ENCODE data around the gene HSPB8. TPM values are rescaled to one million over a fixed set of nuclear protein-coding genes. Genes with fewer than 3 reads are reported as not detected.

HSPB8 gene
- polyA plus RNA-seq, 1 donor from 2014 or later = not detected

DNA sequence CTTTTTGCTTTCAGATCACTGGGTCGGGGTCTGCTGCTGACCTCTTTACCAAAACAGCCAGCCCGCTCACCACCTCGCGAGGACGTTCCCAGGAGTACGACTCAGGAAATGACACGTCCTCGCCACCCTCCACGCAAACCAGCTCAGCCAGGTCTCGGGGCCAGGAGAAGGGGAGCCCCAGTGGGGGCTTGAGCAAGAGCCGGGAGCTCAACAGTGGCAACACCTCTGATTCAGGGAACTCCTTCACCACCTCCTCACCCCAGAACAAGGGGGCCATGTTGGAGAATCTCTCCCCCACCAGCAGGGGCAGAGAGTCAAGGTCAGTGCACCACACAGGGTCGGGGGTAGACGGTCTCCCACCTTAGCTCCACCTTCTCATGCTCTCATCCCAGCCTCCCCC lies 33.4 kb upstream of the HSPB8 start:
- TF ChIP-seq TAF1 (IDR thresholded peaks at IDR 0.05; ENCODE audit: low read depth) = no peak
- TF ChIP-seq POLR2AphosphoS5 (IDR thresholded peaks at IDR 0.05) = no peak
- no peak for TF ChIP-seq RAD21 (conservative IDR thresholded peaks at IDR 0.05)
- no peak for TF ChIP-seq EZH2 (IDR thresholded peaks at IDR 0.05; ENCODE audit: borderline replicate concordance, insufficient read depth, low read length, poor library complexity, severe bottlenecking)
- TF ChIP-seq EP300 (conservative IDR thresholded peaks at IDR 0.05; ENCODE audit: poor library complexity, severe bottlenecking) = no peak
- TF ChIP-seq MXI1 (conservative IDR thresholded peaks at IDR 0.05; ENCODE audit: poor library complexity, severe bottlenecking) = no peak
- no peak for TF ChIP-seq REST (IDR thresholded peaks at IDR 0.05; ENCODE audit: borderline replicate concordance)
- H3K36me3 ChIP-seq (ENCODE audit: insufficient read depth, low read length) = peaks cover 10% of the 10 kb centered on the region
- H2AFZ ChIP-seq (ENCODE audit: low read depth, low read length) = no peak overlapping the region

DNA sequence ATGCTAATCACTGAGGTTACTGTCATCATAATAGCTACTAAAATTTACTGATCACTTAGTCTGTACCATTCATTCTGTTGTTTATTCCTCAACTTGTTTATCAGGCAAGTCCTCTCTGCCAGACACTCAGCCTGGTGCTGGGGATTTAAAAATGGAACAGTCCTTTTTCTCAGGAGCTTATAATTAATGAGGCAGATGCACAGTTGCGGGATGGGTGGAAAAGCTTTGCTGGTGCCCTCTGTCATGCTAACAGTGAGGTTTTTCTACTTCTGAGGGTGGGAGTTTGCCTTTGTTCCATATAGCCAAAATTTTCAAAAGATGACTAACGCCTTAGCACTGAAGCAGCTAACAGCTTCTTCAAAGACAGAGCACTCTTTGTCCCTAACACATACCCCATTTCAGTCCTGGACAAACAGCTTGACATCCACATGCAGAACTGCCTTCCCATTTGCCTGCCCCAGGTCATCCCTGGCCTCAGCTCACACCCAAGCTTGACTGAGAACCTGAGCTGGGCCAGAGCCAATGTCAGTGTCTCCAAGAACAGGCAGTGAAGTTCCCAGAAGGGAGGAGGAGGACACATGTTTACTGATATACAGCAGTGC lies 30.8 kb upstream of the HSPB8 start:
- peaks cover 21% of the 10 kb centered on the region for H3K36me3 ChIP-seq (ENCODE audit: insufficient read depth, low read length)
- H3K4me3 ChIP-seq (ENCODE audit: low read length) = no peak overlapping the region
- no peak overlapping the region for H2AFZ ChIP-seq (ENCODE audit: low read depth, low read length)
- peaks cover 8% of the 10 kb centered on the region for H3K9me3 ChIP-seq (ENCODE audit: low read length)
- H3F3A ChIP-seq (ENCODE audit: insufficient read depth, low read length, poor library complexity, severe bottlenecking) = no peaks in the 10 kb centered on the region
- no peaks in the 10 kb centered on the region for H3K27me3 ChIP-seq (ENCODE audit: insufficient read depth, low read depth, low read length)
- H3K79me2 ChIP-seq (replicated peaks; ENCODE audit: insufficient read depth, low read length) = no peaks in the 10 kb centered on the region
- no peaks in the 10 kb centered on the region for H3K9me2 ChIP-seq (ENCODE audit: insufficient read depth, low read length)
- H4K20me1 ChIP-seq (ENCODE audit: insufficient read depth) = no peaks in the 10 kb centered on the region
- no peak overlapping the region for H3K9ac ChIP-seq (ENCODE audit: low read length)
- TF ChIP-seq TAF1 (IDR thresholded peaks at IDR 0.05; ENCODE audit: low read depth) = no peak
- TF ChIP-seq MXI1 (conservative IDR thresholded peaks at IDR 0.05; ENCODE audit: poor library complexity, severe bottlenecking) = no peak
- no peak for TF ChIP-seq CTCF (IDR thresholded peaks at IDR 0.05; ENCODE audit: poor library complexity, severe bottlenecking)
- TF ChIP-seq REST (IDR thresholded peaks at IDR 0.05; ENCODE audit: borderline replicate concordance) = no peak
- no peak for TF ChIP-seq POLR2AphosphoS5 (IDR thresholded peaks at IDR 0.05)
- no peak for TF ChIP-seq SMC3 (conservative IDR thresholded peaks at IDR 0.05; ENCODE audit: poor library complexity)
- TF ChIP-seq EP300 (conservative IDR thresholded peaks at IDR 0.05; ENCODE audit: poor library complexity, severe bottlenecking) = no peak
- TF ChIP-seq RAD21 (conservative IDR thresholded peaks at IDR 0.05) = no peak
- no peak for TF ChIP-seq EZH2 (IDR thresholded peaks at IDR 0.05; ENCODE audit: borderline replicate concordance, insufficient read depth, low read length, poor library complexity, severe bottlenecking)
- H3K4me2 ChIP-seq (ENCODE audit: low read length) = no peak overlapping the region
- H3K27ac ChIP-seq (ENCODE audit: low read length) = no peak overlapping the region

More for the DNA sequence above, 33.4 kb upstream of the HSPB8 start:
- no peaks in the 10 kb centered on the region for H3K27me3 ChIP-seq (ENCODE audit: insufficient read depth, low read depth, low read length)
- no peak overlapping the region for H3K4me2 ChIP-seq (ENCODE audit: low read length)
- no peak overlapping the region for H3K27ac ChIP-seq (ENCODE audit: low read length)
- H3K9ac ChIP-seq (ENCODE audit: low read length) = no peak overlapping the region
- H3K79me2 ChIP-seq (replicated peaks; ENCODE audit: insufficient read depth, low read length) = no peaks in the 10 kb centered on the region
- H3K9me3 ChIP-seq (ENCODE audit: low read length) = no peaks in the 10 kb centered on the region
- H3K4me3 ChIP-seq (ENCODE audit: low read length) = no peak overlapping the region
- no peaks in the 10 kb centered on the region for H4K20me1 ChIP-seq (ENCODE audit: insufficient read depth)
- H3F3A ChIP-seq (ENCODE audit: insufficient read depth, low read length, poor library complexity, severe bottlenecking) = no peaks in the 10 kb centered on the region
- no peaks in the 10 kb centered on the region for H3K9me2 ChIP-seq (ENCODE audit: insufficient read depth, low read length)
